ENCODE measurements around the gene GJB5. TPM values are rescaled to one million over a fixed set of nuclear protein-coding genes. Genes with fewer than 3 reads are reported as not detected.

The GJB5 gene
- total RNA-seq, 1 donor from 2014 or later, result not detected

GRCh38 chr1:34746101-34746500, 8.7 kb upstream of the GJB5 start:
- H3K27ac ChIP-seq, result no peak overlapping the region
- H3K36me3 ChIP-seq, result no peaks in the 10 kb centered on the region
- DNase-seq (ENCODE audit: low spot score in 2 of 2), result no peak
- H3K27me3 ChIP-seq, result no peaks in the 10 kb centered on the region
- intact Hi-C loops (cut with DNase I), result no loop called here
- no peak for TF ChIP-seq CTCF (IDR thresholded peaks at IDR 0.05)
- H3K4me3 ChIP-seq, result no peak overlapping the region
- no peaks in the 10 kb centered on the region for H3K9me3 ChIP-seq
- H3K4me1 ChIP-seq, result no peaks in the 10 kb centered on the region

GRCh38 chr1:34746785-34747637, 7.8 kb upstream of the GJB5 start:
- TF ChIP-seq CTCF (IDR thresholded peaks at IDR 0.05), result no peak
- no peak for DNase-seq (ENCODE audit: low spot score in 2 of 2)
- Histone ChIP-seq H3K9me3 (no peaks in the 10 kb centered on the region), H3K4me3 (no peak overlapping the region), H3K27me3 (no peaks in the 10 kb centered on the region), H3K27ac (no peak overlapping the region), H3K4me1 (no peaks in the 10 kb centered on the region), H3K36me3 (no peaks in the 10 kb centered on the region)
- intact Hi-C loops (cut with DNase I), result no loop called here

GRCh38 chr1:34747638-34747941, 7.3 kb upstream of the GJB5 start:
- Histone ChIP-seq H3K27ac (no peak overlapping the region), H3K27me3 (no peaks in the 10 kb centered on the region), H3K9me3 (no peaks in the 10 kb centered on the region), H3K4me3 (no peak overlapping the region), H3K4me1 (no peaks in the 10 kb centered on the region), H3K36me3 (no peaks in the 10 kb centered on the region)
- no peak for TF ChIP-seq CTCF (IDR thresholded peaks at IDR 0.05)
- intact Hi-C loops (cut with DNase I), result no loop called here
- no peak for DNase-seq (ENCODE audit: low spot score in 2 of 2)

- intact Hi-C loops (cut with DNase I), result no loop called here
- H3K27me3 ChIP-seq, result no peaks in the 10 kb centered on the region
- no peak overlapping the region for H3K4me3 ChIP-seq
- no peak overlapping the region for H3K27ac ChIP-seq
- H3K36me3 ChIP-seq, result no peaks in the 10 kb centered on the region
- no peak for DNase-seq (ENCODE audit: low spot score in 2 of 2)
- no peaks in the 10 kb centered on the region for H3K4me1 ChIP-seq
- H3K9me3 ChIP-seq, result no peaks in the 10 kb centered on the region
- no peak for TF ChIP-seq CTCF (IDR thresholded peaks at IDR 0.05)
Observed at GRCh38 chr1:34749992-34750391, 4.9 kb upstream of the GJB5 start.

GRCh38 chr1:34750610-34751009, 4.2 kb upstream of the GJB5 start:
- Histone ChIP-seq H3K4me3 (no peak overlapping the region), H3K36me3 (no peaks in the 10 kb centered on the region)
- intact Hi-C loops (cut with DNase I), result no loop called here

More at GRCh38 chr1:34750610-34751009, 4.2 kb upstream of the GJB5 start:
- Histone ChIP-seq H3K27ac (no peak overlapping the region), H3K4me1 (no peaks in the 10 kb centered on the region), H3K9me3 (no peaks in the 10 kb centered on the region), H3K27me3 (no peaks in the 10 kb centered on the region)
- DNase-seq (ENCODE audit: low spot score in 2 of 2), result no peak
- TF ChIP-seq CTCF (IDR thresholded peaks at IDR 0.05), result no peak
